H1 (cell line): Measurements from ENCODE around the gene TMA7B. TPM values are rescaled to one million over a fixed set of nuclear protein-coding genes. Genes with fewer than 3 reads are reported as not detected.

Experiments
- BCL11A ChIP-seq, 2 experiments: IDR thresholded peaks; one replicate each; pipeline ENCODE4 v1.6.1; 2011; ENCODE audit warnings: low read depth in 2 of 2, low read length in 2 of 2, mild to moderate bottlenecking in 2 of 2
- CEBPB ChIP-seq: IDR thresholded peaks from 2 replicates; pipeline ENCODE4 v1.6.1; 2012; ENCODE audit warnings: low read depth, low read length
- CHD1 ChIP-seq: IDR thresholded peaks from 2 replicates; pipeline ENCODE4 v1.6.1; 2012; ENCODE audit warnings: low read depth, low read length, improper control_type of control experiment
- CTCF ChIP-seq, 3 experiments: IDR thresholded peaks; 1 replicate in 2 of 3; 2 replicates in 1 of 3; pipeline versions ENCODE4 v1.5.1 to v1.6.1; 2011; ENCODE audit warnings: low read length in 3 of 3, mild to moderate bottlenecking in 3 of 3, inconsistent platforms in 2 of 3, low read depth in 1 of 3, moderate library complexity in 1 of 3; ENCODE audit not compliant: insufficient read depth in 1 of 3; ENCODE audit errors: control extremely low read depth in 1 of 3
- HDAC2 ChIP-seq, 2 experiments: fragments of 300-600 bp in 1 of 2; sonication (generic) in 1 of 2; IDR thresholded peaks; 2 replicates each; pipeline ENCODE4 v1.6.1; 2011 to 2012; ENCODE audit warnings: low read depth in 2 of 2, low read length in 2 of 2, mild to moderate bottlenecking in 2 of 2, moderate library complexity in 2 of 2, borderline replicate concordance in 1 of 2, inconsistent platforms in 1 of 2
- POLR2AphosphoS5 ChIP-seq: IDR thresholded peaks from 2 replicates; pipeline ENCODE4 v1.6.1; 2011; ENCODE audit warnings: low read depth, low read length
- POU5F1 ChIP-seq: IDR thresholded peaks from 2 replicates; pipeline ENCODE4 v1.6.1; 2011; ENCODE audit warnings: low read depth, mild to moderate bottlenecking, low read length, moderate library complexity
- RFX5 ChIP-seq: IDR thresholded peaks from 2 replicates; pipeline ENCODE4 v1.6.1; 2011; ENCODE audit warnings: low read depth, low read length, improper control_type of control experiment, borderline replicate concordance
- polyA plus RNA-seq, 7 experiments: library from polyadenylated mRNA; depleted of rRNA in 3 of 7; stranded (reverse) in 5 of 7; unstranded in 2 of 7; fragments of >200 nt in 5 of 7; fragments of 200-250 nt in 2 of 7; gene quantifications; 1 replicate in 5 of 7; 2 replicates in 1 of 7; 4 replicates in 1 of 7; pipeline versions ENCODE4 v1.2.1 to v1.2.3, GENCODE V29; 2011 to 2013; ENCODE audit warnings: missing spikeins in 2 of 7, mixed read lengths in 2 of 7
- total RNA-seq: library from RNA; stranded (reverse); fragmentation: NEBNext Ultra II Directional; extraction: Animal tissue kit (Norgen Biotek cat#: 25700); gene quantifications from 2 replicates; pipeline ENCODE4 v1.2.1, GENCODE V29; 2021

Gene TMA7B
- total and polyA plus RNA-seq, 2 of the 8 experiments (the other 6 are each of a cell fraction or from before 2014, with no cell fraction given): not detected

- TF ChIP-seq CTCF (IDR thresholded peaks at IDR 0.05; ENCODE audit: control extremely low read depth in 1 of 3, insufficient read depth in 1 of 3, low read depth in 1 of 3, low read length in 3 of 3): no peak
- no peak for TF ChIP-seq RFX5
- TF ChIP-seq CHD1: no peak
- TF ChIP-seq HDAC2 (IDR thresholded peaks at IDR 0.05; ENCODE audit: borderline replicate concordance in 1 of 2, low read depth in 2 of 2, low read length in 2 of 2): no peak
- no peak for TF ChIP-seq BCL11A (IDR thresholded peaks at IDR 0.05; ENCODE audit: low read depth in 2 of 2, low read length in 2 of 2)
- no peak for TF ChIP-seq CEBPB
- no peak for TF ChIP-seq POU5F1
- no peak for TF ChIP-seq POLR2AphosphoS5
Measured at GRCh38 chr22:39942439-39943230, 17.6 kb upstream of the TMA7B start (continued).
